ENCODE measurements around the gene RDH5.
A peak's percentile ranks its signal among the peaks of the same experiment; 100 is the strongest.

The RDH5 gene

DNA sequence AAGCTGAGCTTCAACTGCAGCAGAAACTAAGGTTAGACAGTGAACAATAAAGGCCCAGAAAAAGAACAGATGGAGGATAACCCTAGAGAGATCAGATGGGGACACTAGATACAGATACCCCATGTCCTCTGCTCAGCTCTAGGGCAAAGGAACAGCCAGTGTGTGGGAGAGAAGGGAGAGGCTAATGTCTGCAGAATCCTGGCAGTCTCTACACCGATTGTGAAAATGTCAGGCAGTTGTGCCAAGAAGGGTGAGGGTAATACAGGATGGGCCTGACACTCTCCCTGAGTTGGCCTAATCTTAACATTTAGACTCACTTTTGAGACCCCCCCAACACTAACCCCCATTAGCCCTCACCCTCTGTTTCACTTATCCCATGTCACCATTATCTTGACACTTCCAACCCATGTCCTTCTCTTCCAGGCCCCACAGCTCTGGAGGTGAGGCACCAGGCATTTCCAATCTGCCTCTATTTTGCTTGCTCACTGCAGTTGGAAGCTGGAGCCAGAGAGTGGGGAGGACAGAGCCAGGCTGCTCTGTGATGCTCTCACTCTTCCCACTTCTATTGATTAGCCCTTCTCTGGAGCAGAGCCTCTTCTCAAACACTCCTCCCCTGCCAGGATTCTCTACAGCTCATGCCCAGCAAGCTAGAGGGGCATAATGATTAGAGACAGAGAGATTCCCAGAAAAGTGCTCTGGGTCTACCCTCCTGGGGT lies 7.3 kb upstream of the RDH5 start:
- 0 out of 2 replicates have a peak, but pooled peaks cover 3% of the 10 kb centered on the region for H3F3A ChIP-seq (ENCODE audit: control insufficient read depth, insufficient read depth)
- H3K27ac ChIP-seq (ENCODE audit: low read depth, low read length) = no peak overlapping the region
- peaks cover 43% of the 10 kb centered on the region for H3K4me1 ChIP-seq (ENCODE audit: control insufficient read depth, low read length)
- H3K9me2 ChIP-seq (replicated peaks; ENCODE audit: control insufficient read depth, low read length) = no peaks in the 10 kb centered on the region
- TF ChIP-seq EZH2phosphoT487 (IDR thresholded peaks at IDR 0.05; ENCODE audit: borderline replicate concordance, low read length) = no peak
- TF ChIP-seq, protein P1, sequence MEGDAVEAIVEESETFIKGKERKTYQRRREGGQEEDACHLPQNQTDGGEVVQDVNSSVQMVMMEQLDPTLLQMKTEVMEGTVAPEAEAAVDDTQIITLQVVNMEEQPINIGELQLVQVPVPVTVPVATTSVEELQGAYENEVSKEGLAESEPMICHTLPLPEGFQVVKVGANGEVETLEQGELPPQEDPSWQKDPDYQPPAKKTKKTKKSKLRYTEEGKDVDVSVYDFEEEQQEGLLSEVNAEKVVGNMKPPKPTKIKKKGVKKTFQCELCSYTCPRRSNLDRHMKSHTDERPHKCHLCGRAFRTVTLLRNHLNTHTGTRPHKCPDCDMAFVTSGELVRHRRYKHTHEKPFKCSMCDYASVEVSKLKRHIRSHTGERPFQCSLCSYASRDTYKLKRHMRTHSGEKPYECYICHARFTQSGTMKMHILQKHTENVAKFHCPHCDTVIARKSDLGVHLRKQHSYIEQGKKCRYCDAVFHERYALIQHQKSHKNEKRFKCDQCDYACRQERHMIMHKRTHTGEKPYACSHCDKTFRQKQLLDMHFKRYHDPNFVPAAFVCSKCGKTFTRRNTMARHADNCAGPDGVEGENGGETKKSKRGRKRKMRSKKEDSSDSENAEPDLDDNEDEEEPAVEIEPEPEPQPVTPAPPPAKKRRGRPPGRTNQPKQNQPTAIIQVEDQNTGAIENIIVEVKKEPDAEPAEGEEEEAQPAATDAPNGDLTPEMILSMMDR (IDR thresholded peaks at IDR 0.05; ENCODE audit: low read depth, low read length, poor library complexity, severe bottlenecking) = no peak
- H3K4me2 ChIP-seq (ENCODE audit: low read length) = no peak overlapping the region
- no peaks in the 10 kb centered on the region; the same call in 1 of the 2 replicates for H3K36me3 ChIP-seq (ENCODE audit: control insufficient read depth, low read length)
- H3K27me3 ChIP-seq (ENCODE audit: control insufficient read depth, low read length) = peaks cover 38% of the 10 kb centered on the region
- H3K79me2 ChIP-seq (ENCODE audit: control insufficient read depth, low read length) = peaks cover 15% of the 10 kb centered on the region
- no peak overlapping the region for H3K4me3 ChIP-seq (ENCODE audit: low read length)
- H3K9me3 ChIP-seq (ENCODE audit: control insufficient read depth, insufficient read depth, low read length) = no peaks in the 10 kb centered on the region
- no peaks in the 10 kb centered on the region for H4K20me1 ChIP-seq (ENCODE audit: control insufficient read depth, insufficient read depth, low read depth, low read length)

DNA sequence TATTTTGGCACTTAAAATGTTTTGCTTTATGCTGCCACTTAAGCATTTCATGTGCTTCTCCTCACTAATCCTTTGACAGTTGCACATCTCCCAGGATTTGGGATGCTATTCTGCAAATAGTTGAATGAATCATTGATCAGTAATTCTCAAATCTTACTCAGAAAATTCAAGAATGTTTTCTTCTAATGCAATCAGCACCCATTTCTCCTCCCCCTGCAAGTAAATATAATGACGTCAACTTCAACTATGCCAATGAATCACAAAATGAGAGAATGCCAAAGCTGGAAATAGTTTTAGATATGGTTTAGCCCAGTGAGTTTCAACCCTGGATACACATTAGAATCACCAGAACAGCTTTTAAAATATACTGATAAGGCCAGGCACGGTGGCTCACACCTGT lies 6.5 kb upstream of the RDH5 start:
- 0 out of 2 replicates have a peak, but pooled peaks cover 3% of the 10 kb centered on the region for H3F3A ChIP-seq (ENCODE audit: control insufficient read depth, insufficient read depth)
- no peak for TF ChIP-seq EZH2phosphoT487 (IDR thresholded peaks at IDR 0.05; ENCODE audit: borderline replicate concordance, low read length)
- TF ChIP-seq, protein P1 (IDR thresholded peaks at IDR 0.05; ENCODE audit: low read depth, low read length, poor library complexity, severe bottlenecking) = no peak

DNA sequence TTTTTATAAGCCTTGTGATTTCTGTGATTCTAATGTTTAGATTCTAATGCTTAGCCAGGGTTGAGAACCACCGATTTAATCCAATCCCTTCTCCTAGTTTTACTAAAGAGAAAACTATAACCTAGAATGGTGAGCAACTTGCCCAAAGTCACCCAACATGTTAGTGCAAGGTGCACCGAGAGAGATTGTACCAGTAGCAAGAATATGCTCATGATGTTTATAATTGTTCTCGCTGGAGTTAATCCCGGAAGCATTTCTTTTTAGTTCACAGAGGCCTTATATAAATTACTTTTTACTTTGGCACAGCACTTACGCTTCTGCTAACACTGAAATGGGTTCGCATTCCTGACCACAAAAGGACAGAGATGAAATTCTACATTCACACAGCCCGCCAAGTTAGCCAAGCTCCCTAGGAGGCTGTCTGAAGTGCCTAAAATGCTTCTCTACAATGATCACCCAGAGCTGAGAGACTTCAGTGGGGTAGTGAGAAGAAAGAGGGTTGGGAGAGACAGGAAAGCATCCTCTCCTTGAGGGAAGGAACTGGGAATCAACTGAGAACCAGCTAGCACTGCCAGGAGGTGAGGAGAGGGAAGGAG lies 4.9 kb upstream of the RDH5 start:
- no peaks in the 10 kb centered on the region for H4K20me1 ChIP-seq (ENCODE audit: control insufficient read depth, insufficient read depth, low read depth, low read length)

More for the DNA sequence above, 6.5 kb upstream of the RDH5 start:
- no peaks in the 10 kb centered on the region for H3K9me2 ChIP-seq (replicated peaks; ENCODE audit: control insufficient read depth, low read length)
- no peaks in the 10 kb centered on the region for H4K20me1 ChIP-seq (ENCODE audit: control insufficient read depth, insufficient read depth, low read depth, low read length)
- H3K4me2 ChIP-seq (ENCODE audit: low read length) = no peak overlapping the region
- no peak overlapping the region for H3K27ac ChIP-seq (ENCODE audit: low read depth, low read length)
- peaks cover 19% of the 10 kb centered on the region for H3K79me2 ChIP-seq (ENCODE audit: control insufficient read depth, low read length)
- H3K4me1 ChIP-seq (ENCODE audit: control insufficient read depth, low read length) = peaks cover 43% of the 10 kb centered on the region
- no peaks in the 10 kb centered on the region for H3K9me3 ChIP-seq (ENCODE audit: control insufficient read depth, insufficient read depth, low read length)
- no peaks in the 10 kb centered on the region; the same call in 1 of the 2 replicates for H3K36me3 ChIP-seq (ENCODE audit: control insufficient read depth, low read length)
- H3K27me3 ChIP-seq (ENCODE audit: control insufficient read depth, low read length) = peaks cover 29% of the 10 kb centered on the region
- no peak overlapping the region for H3K4me3 ChIP-seq (ENCODE audit: low read length)

More for the DNA sequence above, 4.9 kb upstream of the RDH5 start:
- Histone ChIP-seq H3K36me3 (ENCODE audit: control insufficient read depth, low read length) (peaks cover 14% of the 10 kb centered on the region; the same call in 1 of the 2 replicates), H3K9me2 (replicated peaks; ENCODE audit: control insufficient read depth, low read length) (no peaks in the 10 kb centered on the region), H3K4me2 (ENCODE audit: low read length) (peak overlapping the region; percentile 89), H3K4me3 (ENCODE audit: low read length) (peak overlapping the region; percentile 92), H3K9me3 (ENCODE audit: control insufficient read depth, insufficient read depth, low read length) (no peaks in the 10 kb centered on the region), H3K27me3 (ENCODE audit: control insufficient read depth, low read length) (peaks cover 18% of the 10 kb centered on the region), H3F3A (ENCODE audit: control insufficient read depth, insufficient read depth) (0 out of 2 replicates have a peak, but pooled peaks cover 3% of the 10 kb centered on the region), H3K27ac (ENCODE audit: low read depth, low read length) (peak overlapping the region; percentile 77; the same call in 1 of the 2 replicates), H3K79me2 (ENCODE audit: control insufficient read depth, low read length) (peaks cover 19% of the 10 kb centered on the region), H3K4me1 (ENCODE audit: control insufficient read depth, low read length) (peaks cover 37% of the 10 kb centered on the region)
- no peak for TF ChIP-seq EZH2phosphoT487 (IDR thresholded peaks at IDR 0.05; ENCODE audit: borderline replicate concordance, low read length)
- TF ChIP-seq, protein P1 (IDR thresholded peaks at IDR 0.05; ENCODE audit: low read depth, low read length, poor library complexity, severe bottlenecking) = no peak

Measured in DOHH2 (cell line).